Stimulated activated naive CD4-positive, alpha-beta T cell treated with Interleukin-2 at 50 U/mL for 16 hours (primary cell): ENCODE results near the gene GALNT5.
A peak's percentile ranks its signal among the peaks of the same experiment; 100 is the strongest.
"Not testable (repeated sequence)": the region's sequence is repeated elsewhere in the genome, so short reads cannot be mapped to it uniquely, and the experiment has no call there.

Source experiments
- DNase-seq: peaks from one replicate; lab custom pipeline; 2025; lab: John Stamatoyannopoulos, UW

Gene GALNT5

GRCh38 chr2:157257312-157258252 is at the start of gene GALNT5:
GALNT5 (plus strand) TSS chr2:157257705; CDS start chr2:157258083, 378 bp downstream.
- no peak for DNase-seq

GRCh38 chr2:157216286-157216965 is 41.1 kb upstream of the GALNT5 start:
- no peak for DNase-seq

- no peak for DNase-seq
These were observed 40.1 kb upstream of the GALNT5 start for GRCh38 chr2:157217409-157217808.

GRCh38 chr2:157218911-157219310 is 38.6 kb upstream of the GALNT5 start:
- no peak for DNase-seq

- no peak for DNase-seq
These were observed 37.0 kb upstream of the GALNT5 start for GRCh38 chr2:157220502-157220901.

GRCh38 chr2:157221394-157221988 is 36.0 kb upstream of the GALNT5 start:
- no peak for DNase-seq

- no peak for DNase-seq
These were observed 33.8 kb upstream of the GALNT5 start for GRCh38 chr2:157223624-157224205.

GRCh38 chr2:157224448-157224847 is 33.1 kb upstream of the GALNT5 start:
- DNase-seq: not testable (repeated sequence)

- DNase-seq: no peak
These were observed 29.9 kb upstream of the GALNT5 start for GRCh38 chr2:157227592-157227991.

- DNase-seq: no peak
These were observed 28.6 kb upstream of the GALNT5 start for GRCh38 chr2:157228946-157229345.

GRCh38 chr2:157229572-157229971 is 27.9 kb upstream of the GALNT5 start:
- DNase-seq: no peak

GRCh38 chr2:157231476-157231875 is 26.0 kb upstream of the GALNT5 start:
- no peak for DNase-seq

- DNase-seq: no peak
These were observed 24.0 kb upstream of the GALNT5 start for GRCh38 chr2:157233506-157233905.

- no peak for DNase-seq
These were observed 21.1 kb upstream of the GALNT5 start for GRCh38 chr2:157236404-157236803.

GRCh38 chr2:157238296-157238695 is 19.2 kb upstream of the GALNT5 start:
- no peak for DNase-seq

- no peak for DNase-seq
These were observed 12.8 kb upstream of the GALNT5 start for GRCh38 chr2:157244691-157245090.

- no peak for DNase-seq
These were observed 12.2 kb upstream of the GALNT5 start for GRCh38 chr2:157245144-157245840.

- DNase-seq: peak; percentile 9
These were observed 11.4 kb upstream of the GALNT5 start for GRCh38 chr2:157245846-157246764.

- no peak for DNase-seq
These were observed 10.6 kb upstream of the GALNT5 start for GRCh38 chr2:157246765-157247407.

GRCh38 chr2:157250836-157251235 is 6.7 kb upstream of the GALNT5 start:
- no peak for DNase-seq
